Measurements from ENCODE around the gene CDHR5. TPM values are rescaled to one million over a fixed set of nuclear protein-coding genes. Genes with fewer than 3 reads are reported as not detected.

CDHR5 gene
- total RNA-seq, 2 donors from 2014 or later = 0.13 to 0.27 TPM

GRCh38 chr11:641806-642370, 17.1 kb upstream of the CDHR5 start:
- TF ChIP-seq CTCF (conservative IDR thresholded peaks at IDR 0.05) = no peak
- 94 to 98% methylated on average over 9 to 19 of the region's 19 CpGs for WGBS, 2 experiments (ENCODE audit: insufficient coverage in 1 of 2, insufficient read length in 1 of 2)
- H3K36me3 Mint-ChIP-seq (ENCODE audit: low read depth) = peaks cover 12% of the 10 kb centered on the region
- Histone ChIP-seq H3K36me3 (ENCODE audit: control insufficient read depth, insufficient read depth, low read length) (no peaks in the 10 kb centered on the region), H3K9me3 (ENCODE audit: control insufficient read depth, low read length) (no peaks in the 10 kb centered on the region), H3K27me3 (ENCODE audit: control insufficient read depth, insufficient read depth, low read length, poor library complexity, severe bottlenecking) (peaks cover 36% of the 10 kb centered on the region), H3K4me1 (ENCODE audit: control insufficient read depth, insufficient read depth, low read length) (peaks cover 3% of the 10 kb centered on the region), H3K4me3 (ENCODE audit: low read length) (no peak overlapping the region), H3K27ac (ENCODE audit: low read depth, low read length) (no peak overlapping the region), H3K9ac (ENCODE audit: extremely low read depth, low read length, poor library complexity, severe bottlenecking) (no peak overlapping the region)
- H3K4me3 Mint-ChIP-seq = no peak overlapping the region
- peaks cover 34% of the 10 kb centered on the region for H3K27me3 Mint-ChIP-seq (ENCODE audit: insufficient read depth)
- peaks cover 9% of the 10 kb centered on the region for H3K4me1 Mint-ChIP-seq
- DNase-seq = no peak
- H3K27ac Mint-ChIP-seq = no peak overlapping the region
- no peaks in the 10 kb centered on the region for H3K9me3 Mint-ChIP-seq

DNA sequence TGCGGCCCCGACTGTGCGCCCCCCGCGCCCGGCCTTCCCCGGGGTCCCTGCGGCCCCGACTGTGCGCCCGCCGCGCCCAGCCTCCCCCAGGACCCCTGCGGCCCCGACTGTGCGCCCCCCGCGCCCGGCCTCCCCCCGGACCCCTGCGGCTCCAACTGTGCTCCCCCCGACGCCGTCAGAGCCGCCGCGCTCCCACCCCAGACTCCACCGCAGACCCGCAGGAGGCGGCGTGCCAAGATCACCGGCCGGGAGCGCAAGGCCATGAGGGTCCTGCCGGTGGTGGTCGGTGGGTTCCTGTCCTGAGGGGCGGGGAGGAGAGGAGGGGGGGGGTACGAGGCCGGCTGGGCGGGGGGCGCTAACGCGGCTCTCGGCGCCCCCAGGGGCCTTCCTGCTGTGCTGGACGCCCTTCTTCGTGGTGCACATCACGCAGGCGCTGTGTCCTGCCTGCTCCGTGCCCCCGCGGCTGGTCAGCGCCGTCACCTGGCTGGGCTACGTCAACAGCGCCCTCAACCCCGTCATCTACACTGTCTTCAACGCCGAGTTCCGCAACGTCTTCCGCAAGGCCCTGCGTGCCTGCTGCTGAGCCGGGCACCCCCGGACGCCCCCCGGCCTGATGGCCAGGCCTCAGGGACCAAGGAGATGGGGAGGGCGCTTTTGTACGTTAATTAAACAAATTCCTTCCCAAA, 15.4 kb upstream of the CDHR5 start:
- Mint-ChIP-seq H3K9me3 (no peaks in the 10 kb centered on the region), H3K4me3 (peak overlapping the region; percentile 45), H3K4me1 (peaks cover 9% of the 10 kb centered on the region), H3K36me3 (ENCODE audit: low read depth) (peaks cover 9% of the 10 kb centered on the region), H3K27me3 (ENCODE audit: insufficient read depth) (peaks cover 52% of the 10 kb centered on the region), H3K27ac (peak overlapping the region; percentile 39)
- TF ChIP-seq CTCF (conservative IDR thresholded peaks at IDR 0.05) = no peak
- no peak overlapping the region for H3K27ac ChIP-seq (ENCODE audit: low read depth, low read length)
- H3K4me1 ChIP-seq (ENCODE audit: control insufficient read depth, insufficient read depth, low read length) = peaks cover 3% of the 10 kb centered on the region
- H3K9me3 ChIP-seq (ENCODE audit: control insufficient read depth, low read length) = no peaks in the 10 kb centered on the region
- no peaks in the 10 kb centered on the region for H3K36me3 ChIP-seq (ENCODE audit: control insufficient read depth, insufficient read depth, low read length)
- H3K27me3 ChIP-seq (ENCODE audit: control insufficient read depth, insufficient read depth, low read length, poor library complexity, severe bottlenecking) = peaks cover 53% of the 10 kb centered on the region
- WGBS, 2 experiments (ENCODE audit: insufficient coverage in 1 of 2, insufficient read length in 1 of 2) = 48 to 80% methylated on average over 24 to 54 of the region's 69 CpGs
- no peak overlapping the region for H3K9ac ChIP-seq (ENCODE audit: extremely low read depth, low read length, poor library complexity, severe bottlenecking)
- H3K4me3 ChIP-seq (ENCODE audit: low read length) = no peak overlapping the region
- DNase-seq = peak; percentile 74

DNA sequence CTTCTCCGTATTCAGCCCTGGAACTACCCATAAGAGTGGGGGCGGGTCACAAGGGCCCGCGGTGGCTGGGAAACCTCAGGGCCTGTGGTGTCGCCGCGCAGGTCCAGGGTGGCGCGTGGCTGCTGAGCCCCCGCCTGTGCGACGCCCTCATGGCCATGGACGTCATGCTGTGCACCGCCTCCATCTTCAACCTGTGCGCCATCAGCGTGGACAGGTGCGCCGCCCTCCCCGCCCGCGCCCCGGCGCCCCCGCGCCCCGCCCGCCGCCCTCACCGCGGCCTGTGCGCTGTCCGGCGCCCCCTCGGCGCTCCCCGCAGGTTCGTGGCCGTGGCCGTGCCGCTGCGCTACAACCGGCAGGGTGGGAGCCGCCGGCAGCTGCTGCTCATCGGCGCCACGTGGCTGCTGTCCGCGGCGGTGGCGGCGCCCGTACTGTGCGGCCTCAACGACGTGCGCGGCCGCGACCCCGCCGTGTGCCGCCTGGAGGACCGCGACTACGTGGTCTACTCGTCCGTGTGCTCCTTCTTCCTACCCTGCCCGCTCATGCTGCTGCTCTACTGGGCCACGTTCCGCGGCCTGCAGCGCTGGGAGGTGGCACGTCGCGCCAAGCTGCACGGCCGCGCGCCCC, 14.7 kb upstream of the CDHR5 start:
- WGBS, 2 experiments (ENCODE audit: insufficient coverage in 1 of 2, insufficient read length in 1 of 2) = 13 to 17% methylated on average over 12 to 80 of the region's 80 CpGs
- peak overlapping the region; percentile 85 for H3K27ac Mint-ChIP-seq
- Histone ChIP-seq H3K27ac (ENCODE audit: low read depth, low read length) (peak overlapping the region; percentile 68), H3K9me3 (ENCODE audit: control insufficient read depth, low read length) (no peaks in the 10 kb centered on the region), H3K36me3 (ENCODE audit: control insufficient read depth, insufficient read depth, low read length) (no peaks in the 10 kb centered on the region), H3K27me3 (ENCODE audit: control insufficient read depth, insufficient read depth, low read length, poor library complexity, severe bottlenecking) (peaks cover 57% of the 10 kb centered on the region), H3K9ac (ENCODE audit: extremely low read depth, low read length, poor library complexity, severe bottlenecking) (peak overlapping the region; percentile 39), H3K4me1 (ENCODE audit: control insufficient read depth, insufficient read depth, low read length) (peaks cover 3% of the 10 kb centered on the region), H3K4me3 (ENCODE audit: low read length) (no peak overlapping the region)
- peaks cover 9% of the 10 kb centered on the region for H3K4me1 Mint-ChIP-seq
- peak; percentile 54 for DNase-seq
- H3K4me3 Mint-ChIP-seq = peak overlapping the region; percentile 45
- H3K27me3 Mint-ChIP-seq (ENCODE audit: insufficient read depth) = peaks cover 59% of the 10 kb centered on the region
- TF ChIP-seq CTCF (conservative IDR thresholded peaks at IDR 0.05) = no peak
- peaks cover 8% of the 10 kb centered on the region for H3K36me3 Mint-ChIP-seq (ENCODE audit: low read depth)
- no peaks in the 10 kb centered on the region for H3K9me3 Mint-ChIP-seq

Data from endodermal cell (in vitro differentiated cells).